Keratinocyte (primary cell): ENCODE results near the gene SHROOM3. TPM values are rescaled to one million over a fixed set of nuclear protein-coding genes. Genes with fewer than 3 reads are reported as not detected.

Experiments used
- DNase-seq: peaks from one replicate; pipeline ENCODE4 v3.0.0-alpha.2; 2011; ENCODE audit warnings: low read depth, missing footprints, low spot score
- FAIRE-seq: peaks from 2 replicates; lab custom pipeline; 2011; peaks lifted over from hg19 to GRCh38; lab: Jason Lieb, UNC
- H2AFZ ChIP-seq: 2 replicates; pipeline ENCODE4 v1.6.0; 2012; ENCODE audit warnings: low read length, control low read depth, inconsistent platforms; ENCODE audit not compliant: control insufficient read depth
- H3K27ac ChIP-seq: 2 replicates; pipeline ENCODE4 v1.5.1; 2011; ENCODE audit warnings: low read length; ENCODE audit not compliant: control insufficient read depth, insufficient read depth
- H3K27me3 ChIP-seq: 3 replicates; pipeline ENCODE4 v1.6.0; 2011; ENCODE audit warnings: low read length; ENCODE audit not compliant: control insufficient read depth, insufficient read depth; ENCODE audit errors: extremely low read depth
- H3K36me3 ChIP-seq, 2 experiments: 2 replicates in 1 of 2; 3 replicates in 1 of 2; pipeline ENCODE4 v1.5.1; 2011; ENCODE audit warnings: low read length in 2 of 2, mild to moderate bottlenecking in 1 of 2; ENCODE audit not compliant: control insufficient read depth in 2 of 2, insufficient read depth in 2 of 2; ENCODE audit errors: extremely low read depth in 1 of 2
- H3K4me1 ChIP-seq: 3 replicates; pipeline ENCODE4 v1.5.1; 2011; ENCODE audit warnings: low read length; ENCODE audit not compliant: control insufficient read depth, insufficient read depth; ENCODE audit errors: extremely low read depth
- H3K4me2 ChIP-seq: 3 replicates; pipeline ENCODE4 v1.6.0; 2011; ENCODE audit warnings: low read depth, low read length; ENCODE audit not compliant: control insufficient read depth, insufficient read depth; ENCODE audit errors: extremely low read depth
- H3K4me3 ChIP-seq, 3 experiments: fragments of 200-600 bp in 1 of 3; sonication (generic) in 1 of 3; 2 replicates in 2 of 3; 3 replicates in 1 of 3; pipeline ENCODE4 v1.5.1; 2011 to 2016; ENCODE audit warnings: low read length in 3 of 3, mild to moderate bottlenecking in 3 of 3, control low read depth in 2 of 3, inconsistent platforms in 1 of 3, low read depth in 1 of 3, mixed read lengths in 1 of 3, mixed run types in 1 of 3, moderate library complexity in 1 of 3; ENCODE audit not compliant: control insufficient read depth in 2 of 3, insufficient read depth in 2 of 3; ENCODE audit errors: extremely low read depth in 1 of 3
- H3K79me2 ChIP-seq: 2 replicates; pipeline ENCODE4 v1.6.0; 2012; ENCODE audit warnings: low read length; ENCODE audit not compliant: control insufficient read depth, insufficient read depth
- H3K9ac ChIP-seq: 3 replicates; pipeline ENCODE4 v1.6.0; 2011; ENCODE audit warnings: low read length; ENCODE audit not compliant: control insufficient read depth, insufficient read depth; ENCODE audit errors: extremely low read depth
- H3K9me1 ChIP-seq: 3 replicates; pipeline ENCODE4 v1.6.0; 2011; ENCODE audit warnings: low read length; ENCODE audit not compliant: control insufficient read depth, insufficient read depth; ENCODE audit errors: extremely low read depth
- H3K9me3 ChIP-seq: 2 replicates; pipeline ENCODE4 v1.5.1; 2012; ENCODE audit warnings: low read depth, low read length; ENCODE audit not compliant: control insufficient read depth
- H4K20me1 ChIP-seq: 3 replicates; pipeline ENCODE4 v1.6.0; 2011; ENCODE audit warnings: low read length; ENCODE audit not compliant: control insufficient read depth, insufficient read depth; ENCODE audit errors: extremely low read depth
- EZH2 ChIP-seq: IDR thresholded peaks from one replicate; pipeline ENCODE4 v1.6.1; 2012; ENCODE audit warnings: inconsistent platforms, mild to moderate bottlenecking, low read length, moderate library complexity
- dilution Hi-C: fragments of 300-500 bp; cut with MboI; formaldehyde crosslinking; loops from one replicate; pipeline ENCODE4 v1.7.0; 2020; ENCODE audit warnings: low sequenced_read_pairs; ENCODE audit not compliant: extremely low pct_ligation_motif_present
- polyA plus RNA-seq, 5 experiments: library from polyadenylated mRNA; depleted of rRNA in 3 of 5; stranded (reverse) in 3 of 5; stranded (forward) in 1 of 5; unstranded in 1 of 5; fragments of >200 nt; gene quantifications; 1 replicate in 1 of 5; 2 replicates in 3 of 5; 3 replicates in 1 of 5; pipeline versions ENCODE4 v1.2.1 to v1.2.3, GENCODE V29; 2011 to 2012; ENCODE audit warnings: missing spikeins in 2 of 5, low read depth in 1 of 5, low replicate concordance in 1 of 5
- TF ChIP-seq, protein P1 (sequence below), 3 experiments: IDR thresholded peaks in 1 of 3; conservative IDR thresholded peaks in 1 of 3; optimal IDR thresholded peaks in 1 of 3; 2 replicates in 2 of 3; 3 replicates in 1 of 3; pipeline versions ENCODE3 to v1.5.1; 2011; ENCODE audit warnings: low read length in 3 of 3, mild to moderate bottlenecking in 3 of 3, moderate library complexity in 2 of 3, control low read depth in 1 of 3, inconsistent platforms in 1 of 3; ENCODE audit not compliant: insufficient read depth in 2 of 3; ENCODE audit errors: extremely low read depth in 1 of 3

SHROOM3 gene
- polyA plus RNA-seq, 1 donor (not counting 4 experiments of a cell fraction or from before 2014, with no cell fraction given): 4.9 TPM

DNA sequence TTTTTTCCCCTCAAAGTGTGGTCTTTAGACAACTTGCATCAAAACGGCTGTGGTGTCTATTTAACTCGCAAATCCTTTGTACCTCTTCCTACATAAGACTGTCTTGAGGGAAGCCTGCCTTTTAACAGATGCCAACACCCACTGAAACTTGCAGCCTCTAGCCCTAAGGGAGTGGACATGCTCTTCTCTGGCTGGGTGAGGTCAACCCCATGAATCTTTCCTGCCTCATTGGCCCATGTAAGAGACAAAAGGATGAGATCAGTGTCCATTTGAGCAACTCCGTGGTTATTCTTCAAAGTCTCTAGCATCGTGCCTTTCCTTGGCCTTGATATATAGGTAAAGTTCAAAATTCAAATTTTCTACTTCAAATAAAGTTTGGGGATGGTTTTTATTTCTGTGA is 134.7 kb downstream of the SHROOM3 start:
- Histone ChIP-seq H3K9me1 (no peaks in the 10 kb centered on the region), H3K4me3 (no peak overlapping the region), H3K4me2 (no peak overlapping the region), H3K27ac (no peak overlapping the region), H3K79me2 (no peaks in the 10 kb centered on the region), H2AFZ (no peak overlapping the region), H4K20me1 (no peaks in the 10 kb centered on the region), H3K27me3 (no peaks in the 10 kb centered on the region), H3K36me3 (no peaks in the 10 kb centered on the region), H3K9ac (no peak overlapping the region), H3K4me1 (no peaks in the 10 kb centered on the region), H3K9me3 (no peaks in the 10 kb centered on the region)
- DNase-seq: no peak
- TF ChIP-seq, protein P1, sequence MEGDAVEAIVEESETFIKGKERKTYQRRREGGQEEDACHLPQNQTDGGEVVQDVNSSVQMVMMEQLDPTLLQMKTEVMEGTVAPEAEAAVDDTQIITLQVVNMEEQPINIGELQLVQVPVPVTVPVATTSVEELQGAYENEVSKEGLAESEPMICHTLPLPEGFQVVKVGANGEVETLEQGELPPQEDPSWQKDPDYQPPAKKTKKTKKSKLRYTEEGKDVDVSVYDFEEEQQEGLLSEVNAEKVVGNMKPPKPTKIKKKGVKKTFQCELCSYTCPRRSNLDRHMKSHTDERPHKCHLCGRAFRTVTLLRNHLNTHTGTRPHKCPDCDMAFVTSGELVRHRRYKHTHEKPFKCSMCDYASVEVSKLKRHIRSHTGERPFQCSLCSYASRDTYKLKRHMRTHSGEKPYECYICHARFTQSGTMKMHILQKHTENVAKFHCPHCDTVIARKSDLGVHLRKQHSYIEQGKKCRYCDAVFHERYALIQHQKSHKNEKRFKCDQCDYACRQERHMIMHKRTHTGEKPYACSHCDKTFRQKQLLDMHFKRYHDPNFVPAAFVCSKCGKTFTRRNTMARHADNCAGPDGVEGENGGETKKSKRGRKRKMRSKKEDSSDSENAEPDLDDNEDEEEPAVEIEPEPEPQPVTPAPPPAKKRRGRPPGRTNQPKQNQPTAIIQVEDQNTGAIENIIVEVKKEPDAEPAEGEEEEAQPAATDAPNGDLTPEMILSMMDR (optimal IDR thresholded peaks at IDR 0.05 in 1 of 3, IDR thresholded peaks at IDR 0.05 in 1 of 3, conservative IDR thresholded peaks at IDR 0.05 in 1 of 3; ENCODE audit: extremely low read depth in 1 of 3, insufficient read depth in 2 of 3, low read length in 3 of 3): no peak
- TF ChIP-seq EZH2: no peak
- dilution Hi-C loops: no loop called here
- FAIRE-seq: no peak

DNA sequence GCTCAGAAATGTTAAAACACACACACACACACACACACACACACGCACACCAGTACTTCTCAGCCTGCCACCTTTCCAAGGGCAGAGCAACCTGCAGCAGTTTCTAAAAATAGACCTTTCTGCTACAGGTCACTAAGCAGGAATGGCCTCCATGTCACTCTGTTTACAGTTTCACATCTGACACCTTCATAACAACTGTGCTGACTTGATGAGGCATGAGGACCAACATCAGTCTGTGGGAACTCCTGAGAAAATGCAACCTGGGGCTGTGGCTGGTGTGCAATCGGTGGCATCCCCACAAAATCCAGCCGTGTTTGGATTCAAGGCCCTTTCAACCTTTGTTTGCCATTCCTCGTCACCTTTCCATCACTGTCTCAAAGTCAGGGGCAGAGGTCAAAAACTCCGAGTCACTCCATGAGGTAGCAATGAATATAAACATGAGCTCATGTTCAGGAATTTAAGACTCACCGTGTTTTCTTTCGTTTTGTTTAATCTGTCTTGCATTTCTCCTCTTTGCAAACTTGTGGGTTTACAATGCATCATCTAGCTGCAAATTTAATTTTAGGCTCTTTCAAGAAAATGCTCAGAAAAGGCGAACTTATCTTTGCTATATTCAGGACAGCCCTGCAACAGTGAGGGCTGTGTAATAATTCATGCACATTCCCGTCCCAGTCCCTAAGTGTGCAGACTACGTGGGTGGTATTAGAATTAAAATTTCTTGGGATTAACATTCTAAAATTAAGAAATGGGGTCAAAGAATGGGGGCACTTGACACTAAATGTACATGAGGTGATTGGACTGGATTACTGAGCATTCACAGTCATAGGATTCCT is 135.3 kb downstream of the SHROOM3 start:
- no peak overlapping the region for H2AFZ ChIP-seq
- no peak overlapping the region for H3K9ac ChIP-seq
- no peaks in the 10 kb centered on the region for H3K9me1 ChIP-seq
- H3K36me3 ChIP-seq: no peaks in the 10 kb centered on the region
- TF ChIP-seq, protein P1 (optimal IDR thresholded peaks at IDR 0.05 in 1 of 3, IDR thresholded peaks at IDR 0.05 in 1 of 3, conservative IDR thresholded peaks at IDR 0.05 in 1 of 3; ENCODE audit: extremely low read depth in 1 of 3, insufficient read depth in 2 of 3, low read length in 3 of 3): no peak
- no peak for TF ChIP-seq EZH2
- DNase-seq (no peak), FAIRE-seq (no peak)
- H4K20me1 ChIP-seq: no peaks in the 10 kb centered on the region
- no peaks in the 10 kb centered on the region for H3K4me1 ChIP-seq
- no peaks in the 10 kb centered on the region for H3K27me3 ChIP-seq
- H3K4me3 ChIP-seq: no peak overlapping the region
- dilution Hi-C loops: no loop called here
- H3K79me2 ChIP-seq: no peaks in the 10 kb centered on the region
- H3K4me2 ChIP-seq: no peak overlapping the region
- no peak overlapping the region for H3K27ac ChIP-seq
- no peaks in the 10 kb centered on the region for H3K9me3 ChIP-seq
